GM13977 (cell line): ENCODE results near the gene THSD8.
A peak's percentile ranks its signal among the peaks of the same experiment; 100 is the strongest.

Experiments
- DNase-seq: peaks from one replicate; pipeline ENCODE4 v3.0.0; 2012; ENCODE audit warnings: low spot score
- CTCF ChIP-seq: IDR thresholded peaks from 2 replicates; pipeline ENCODE4 v1.5.1; 2012; ENCODE audit warnings: mild to moderate bottlenecking, control low read depth; ENCODE audit not compliant: insufficient read depth; ENCODE audit errors: extremely low read depth, missing control alignments
- in situ Hi-C: fragments of 300-500 bp; cut with MboI; formaldehyde crosslinking; loops from one replicate; pipeline ENCODE4 v1.12.0; 2022; ENCODE audit warnings: low sequenced_read_pairs, low pct_unique_long_range_greater_than_20kb, mixed read lengths, inconsistent platforms; ENCODE audit not compliant: unreplicated experiment

THSD8 gene

DNA sequence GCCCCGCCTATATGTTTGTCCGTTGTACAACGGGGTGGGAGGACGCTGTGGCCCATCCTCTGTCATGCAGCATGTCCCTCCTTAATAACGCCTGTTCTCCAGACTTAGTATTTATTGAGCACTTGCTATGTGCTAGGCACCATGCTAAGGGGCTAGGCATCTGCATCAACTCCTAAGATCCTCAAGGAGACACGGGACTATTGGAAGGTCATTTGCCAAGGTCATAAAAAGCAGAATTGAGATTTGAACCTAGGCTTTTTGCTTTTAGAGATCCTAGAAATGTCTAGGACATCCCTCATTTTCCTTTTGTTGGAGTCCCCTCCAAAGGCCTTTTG, 34.6 kb downstream of the THSD8 start:
- DNase-seq = no peak
- TF ChIP-seq CTCF = no peak
- in situ Hi-C loops = no loop called here

DNA sequence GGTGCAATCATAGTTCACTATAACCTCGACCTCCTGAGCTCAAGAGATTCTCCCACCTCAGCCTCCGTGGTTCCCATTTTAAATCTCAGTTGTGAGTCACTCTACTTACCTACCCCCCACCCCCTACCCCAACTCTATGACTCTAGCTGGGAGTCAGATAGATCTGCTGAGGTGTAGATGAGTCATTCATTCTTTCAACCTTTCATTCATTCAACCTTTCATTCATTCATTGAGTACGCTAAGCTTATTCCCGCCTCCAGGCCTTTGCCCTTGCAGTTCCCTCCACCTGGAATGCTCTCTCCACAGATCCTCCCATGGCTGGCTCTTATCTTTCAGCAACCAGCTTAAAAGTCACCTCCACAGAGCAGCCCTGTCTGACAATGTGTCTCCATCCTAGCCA, 35.4 kb downstream of the THSD8 start:
- no peak for TF ChIP-seq CTCF
- in situ Hi-C loops = no loop called here
- no peak for DNase-seq

DNA sequence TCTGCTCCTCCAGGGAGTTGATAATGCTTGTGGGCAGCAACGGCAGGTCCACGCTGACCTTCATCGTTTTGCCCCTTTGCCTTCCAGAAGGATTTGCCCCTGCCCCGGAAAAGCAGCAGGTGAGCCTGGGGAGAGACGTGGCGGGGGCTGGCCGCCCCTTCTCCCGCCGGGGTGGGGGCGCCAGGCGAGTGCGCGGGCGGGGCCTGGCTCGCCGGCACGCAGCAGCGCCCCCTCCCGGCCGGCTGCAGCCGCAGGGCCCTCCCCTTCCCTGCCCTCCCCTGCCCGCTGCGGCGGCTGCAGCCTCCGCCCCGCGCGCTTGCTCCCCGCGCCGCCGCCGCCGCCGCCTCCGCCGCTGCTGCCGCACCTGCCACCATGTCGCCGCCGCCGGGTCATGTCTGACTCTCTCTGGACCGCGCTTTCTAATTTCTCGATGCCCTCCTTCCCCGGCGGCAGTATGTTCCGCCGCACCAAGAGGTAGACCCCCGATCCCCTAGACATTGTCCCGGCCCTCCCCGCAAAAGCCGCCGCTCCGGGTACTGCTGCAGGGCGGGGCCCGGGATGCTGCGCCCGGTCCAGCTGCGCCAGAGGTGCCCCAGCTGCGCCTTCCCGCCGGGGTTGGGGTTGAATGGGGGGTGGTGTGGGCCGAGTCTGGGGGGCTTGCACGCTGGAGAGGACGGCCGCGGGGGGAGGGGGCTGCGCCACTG, 36.5 kb downstream of the THSD8 start, which contains the start of gene MAST1:
Gene MAST1 (plus strand): TSS at position 334 of the 704 bp plus-strand sequence. CDS start 58 bp downstream, at position 392.
- peak; percentile 82 for TF ChIP-seq CTCF
- peak; percentile 93 for DNase-seq
- in situ Hi-C loops = no loop called here

DNA sequence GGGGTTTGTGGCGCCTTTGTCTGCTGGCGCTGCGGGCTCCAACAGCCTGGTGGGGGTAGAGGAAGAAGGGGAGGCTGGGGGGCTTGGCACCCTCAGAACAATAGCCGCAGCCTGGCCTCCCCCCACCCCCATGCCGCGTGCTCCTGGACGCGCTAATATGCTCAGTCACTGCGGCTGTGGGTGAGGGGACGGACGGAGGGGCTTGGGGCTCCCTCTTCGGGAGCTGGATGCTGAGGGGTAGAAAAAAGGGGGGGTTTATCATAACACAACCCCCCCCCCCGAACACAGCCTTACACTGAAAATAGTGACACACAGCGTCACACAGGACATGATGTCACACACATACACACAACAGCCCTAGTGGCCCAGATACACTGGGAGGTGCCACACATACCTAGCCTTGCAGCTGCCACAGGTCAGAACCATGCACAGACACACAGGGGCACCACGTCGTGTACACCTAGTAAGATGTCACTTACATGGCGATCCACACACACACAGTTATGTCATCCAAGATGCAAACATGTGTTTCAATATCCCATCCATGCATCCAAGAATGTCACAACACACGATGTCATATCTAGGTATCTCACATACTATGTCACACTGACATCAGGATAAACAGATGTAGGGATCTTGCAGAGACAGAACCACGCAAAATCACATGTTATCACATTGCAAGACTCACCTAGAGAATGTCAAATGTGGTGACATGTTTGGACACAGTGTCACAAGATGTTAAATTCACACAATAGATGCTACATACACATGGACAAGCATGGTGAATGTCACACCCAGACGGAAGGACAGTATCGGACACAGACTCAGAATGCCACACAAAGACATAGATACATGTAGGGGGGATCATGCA, 37.3 kb downstream of the THSD8 start:
- no peak for TF ChIP-seq CTCF
- in situ Hi-C loops = no loop called here
- DNase-seq = no peak

- TF ChIP-seq CTCF = no peak
- in situ Hi-C loops = loop anchor here (10.0 kb wide), 1 partner anchor 76 kb away; no protein-coding TSS in a partner anchor
- peak; percentile 81 for DNase-seq
These were observed 38.5 kb downstream of the THSD8 start for GRCh38 chr19:12840091-12841079.

DNA sequence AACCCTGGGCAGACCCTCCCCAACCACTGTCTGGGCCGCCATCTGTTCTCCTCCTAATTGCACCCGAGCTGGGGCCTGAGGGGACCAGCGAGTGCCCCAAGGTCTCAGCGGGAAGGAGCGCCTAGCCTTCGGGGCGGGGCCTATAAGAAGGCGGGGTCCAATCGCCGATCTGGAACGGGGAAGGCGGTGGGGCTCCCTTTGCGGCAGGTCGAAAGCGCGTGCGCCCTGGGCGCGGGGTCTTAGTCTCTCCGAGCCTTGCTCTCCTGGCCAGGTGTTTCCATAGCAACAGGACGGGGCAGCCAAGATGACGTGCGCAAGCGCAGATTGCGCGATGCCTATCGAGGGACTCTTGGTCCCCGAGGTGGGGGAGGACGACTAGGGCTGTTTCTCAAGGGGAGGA, 39.2 kb downstream of the THSD8 start:
- peak; percentile 63 for DNase-seq
- in situ Hi-C loops = loop anchor here (10.0 kb wide), 1 partner anchor 76 kb away; no protein-coding TSS in a partner anchor
- no peak for TF ChIP-seq CTCF
